Raji (cell line): ENCODE data around the gene CCDC40.

Source experiments
- POLR2A ChIP-seq: IDR thresholded peaks from 2 replicates; pipeline ENCODE4 v1.6.1; 2011; ENCODE audit warnings: low read depth, low read length, control low read depth; ENCODE audit not compliant: insufficient read depth

Gene CCDC40

DNA sequence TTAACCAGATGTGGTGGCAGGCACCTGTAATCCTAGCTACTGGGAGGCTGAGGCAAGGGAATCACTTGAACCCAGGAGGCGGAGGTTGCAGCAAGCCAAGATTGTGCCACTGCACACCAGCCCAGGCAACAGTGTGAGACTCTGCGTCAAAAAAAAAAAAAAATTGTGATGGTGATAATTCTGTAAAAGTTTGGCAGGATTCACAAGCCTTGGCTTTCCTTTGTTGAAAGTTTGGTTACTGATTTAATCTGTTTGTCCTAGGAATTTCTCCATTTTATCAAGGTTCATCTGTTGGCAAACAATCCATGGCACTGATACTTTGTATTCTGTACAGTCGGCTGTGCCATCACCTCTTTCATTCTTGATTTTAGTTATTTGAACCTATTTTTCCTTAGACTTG is 94.5 kb downstream of the CCDC40 start:
- TF ChIP-seq POLR2A = no peak

DNA sequence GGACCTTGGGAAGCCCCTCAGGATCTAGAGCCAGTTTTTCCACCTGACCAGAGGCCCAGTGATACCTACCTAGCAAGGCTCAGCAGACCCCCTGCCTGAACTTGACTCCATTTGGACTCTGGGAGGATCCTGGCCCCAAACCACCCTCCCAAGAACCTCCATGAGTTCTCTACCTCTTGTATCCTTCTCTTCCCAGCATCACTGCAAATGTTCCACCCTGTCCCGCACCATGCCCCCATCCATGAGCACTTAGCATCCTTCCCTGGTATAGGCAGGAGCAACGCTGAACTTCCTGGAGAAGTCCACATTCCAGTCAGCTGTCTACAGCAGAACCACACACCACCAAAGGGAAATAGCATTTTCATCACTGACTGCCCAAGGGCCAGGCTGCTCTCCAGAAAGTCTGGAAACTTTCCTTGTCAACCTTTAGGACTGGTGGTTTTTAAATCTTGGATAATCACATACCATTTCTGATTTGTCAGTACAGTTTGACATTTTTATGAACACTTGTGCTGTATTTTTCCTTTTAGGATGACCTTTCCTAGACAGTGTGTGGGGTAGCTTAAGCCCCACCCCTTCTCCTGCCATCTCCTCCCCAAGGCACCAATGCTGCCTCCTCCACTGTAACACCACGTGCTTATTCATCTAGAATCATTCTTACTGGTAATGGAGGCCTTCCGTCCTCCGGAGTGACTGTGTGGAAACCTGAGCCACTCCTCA is 96.6 kb downstream of the CCDC40 start:
- no peak for TF ChIP-seq POLR2A

DNA sequence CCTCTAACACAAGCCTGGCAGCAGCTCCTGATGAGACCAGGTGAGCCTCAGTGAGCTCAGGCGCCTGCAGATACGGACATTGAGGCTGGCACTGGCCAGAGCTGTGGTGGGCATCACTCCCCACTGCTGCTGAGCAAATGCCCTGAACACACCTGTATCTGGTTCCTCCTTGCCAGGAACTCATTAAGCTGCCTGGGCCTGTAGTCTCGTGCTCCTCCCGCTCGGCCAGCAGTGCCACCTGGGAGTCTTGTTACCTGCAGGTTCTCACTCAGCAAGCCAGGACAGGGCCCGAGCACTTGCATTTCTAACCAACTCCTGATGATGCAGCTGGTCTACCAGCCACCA is 97.2 kb downstream of the CCDC40 start:
- TF ChIP-seq POLR2A = no peak

DNA sequence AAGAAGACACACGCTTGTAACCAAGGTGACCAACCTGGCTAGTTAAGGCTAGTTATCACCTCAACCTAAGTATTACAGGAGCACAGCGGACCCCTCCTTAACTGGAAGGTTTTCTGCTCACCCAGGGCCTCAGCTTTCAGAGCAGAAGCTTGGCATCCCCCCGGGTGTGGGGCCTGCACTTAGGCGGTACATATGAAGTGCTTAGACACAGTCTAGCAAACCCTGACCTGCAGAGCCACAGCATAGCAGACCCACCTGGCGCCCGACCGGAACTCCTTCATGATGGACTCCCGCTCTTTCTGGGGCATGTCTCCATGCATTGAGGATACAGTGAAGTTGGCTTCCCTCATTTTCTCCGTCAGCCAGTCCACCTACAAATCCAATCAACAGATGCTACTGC is 100.7 kb downstream of the CCDC40 start:
- TF ChIP-seq POLR2A = no peak

DNA sequence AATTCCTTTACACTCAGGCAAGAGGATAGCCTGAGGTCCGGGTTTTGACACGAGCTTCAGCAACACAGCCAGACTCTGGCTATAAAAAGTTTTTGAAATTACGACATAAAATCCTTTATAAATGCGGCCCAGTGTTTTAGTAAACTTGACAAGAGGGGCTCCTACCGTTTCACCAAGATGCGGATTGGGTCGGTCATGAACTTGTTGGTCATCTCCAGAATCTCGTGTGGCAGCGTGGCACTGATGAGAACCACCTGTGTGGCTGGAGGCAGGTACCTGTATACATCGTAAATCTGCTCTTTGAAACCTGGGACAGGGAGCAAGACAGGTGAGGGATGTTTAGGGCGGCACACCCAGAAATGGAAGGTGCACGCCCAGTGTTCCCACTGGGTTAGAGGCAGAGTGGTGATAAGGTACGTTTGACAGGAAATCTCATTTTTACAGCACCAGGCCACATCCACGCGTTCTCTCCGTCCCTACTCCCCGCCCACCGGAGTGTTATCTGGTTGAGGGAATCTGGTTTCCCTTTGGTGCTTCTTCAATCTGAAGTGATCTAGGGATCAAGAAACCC is 102.5 kb downstream of the CCDC40 start:
- no peak for TF ChIP-seq POLR2A

DNA sequence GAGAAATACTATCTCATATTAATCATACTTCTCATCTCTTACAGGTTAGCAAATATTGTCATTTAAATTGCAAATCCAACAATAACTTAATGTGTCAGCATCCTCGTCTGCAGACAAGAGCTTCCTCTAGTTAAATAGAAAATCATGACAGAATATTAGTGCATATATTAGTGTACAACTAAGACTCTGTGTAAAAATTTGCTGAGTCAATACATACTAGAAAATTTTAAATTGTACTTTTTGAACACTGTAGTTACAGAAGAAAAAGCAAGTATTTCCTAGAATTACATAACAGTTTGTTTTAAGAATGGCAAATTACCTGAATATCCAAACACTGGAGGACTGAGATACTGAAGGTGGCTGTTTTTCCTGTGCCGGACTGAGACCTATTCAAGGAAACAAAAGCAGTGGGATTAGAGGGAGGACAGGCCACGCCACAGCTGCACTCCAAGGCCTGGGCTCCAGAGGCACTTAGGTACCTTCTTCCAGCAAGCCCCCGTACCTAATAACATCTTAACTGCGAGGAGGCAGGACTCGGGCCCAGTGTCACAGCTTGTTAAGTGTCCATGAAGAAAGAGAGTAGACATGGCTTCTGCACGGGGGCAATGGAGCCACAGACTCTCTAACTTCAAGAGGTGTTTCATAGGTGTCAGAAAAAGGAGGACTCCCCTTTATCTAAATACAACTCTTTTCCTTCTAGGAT is 105.2 kb downstream of the CCDC40 start:
- no peak for TF ChIP-seq POLR2A

DNA sequence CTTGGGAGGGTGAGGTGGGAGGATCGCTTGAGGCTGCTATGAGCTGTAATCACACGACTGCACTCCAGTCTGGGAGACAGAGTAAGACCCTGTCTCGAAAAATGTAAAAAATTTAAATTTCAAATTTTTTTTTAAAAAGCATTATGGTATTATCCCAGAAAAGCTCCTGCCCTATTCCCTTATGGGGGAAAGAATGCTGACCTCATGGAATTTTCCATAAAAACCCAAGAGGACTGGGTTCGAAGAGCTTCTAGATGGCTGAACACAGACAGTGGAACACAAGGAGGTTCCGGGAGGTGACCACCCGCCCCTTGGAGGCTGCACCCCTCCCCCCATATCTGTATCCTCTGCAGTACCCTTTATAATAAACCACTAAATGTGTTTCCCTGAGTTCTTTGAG is 106.5 kb downstream of the CCDC40 start:
- TF ChIP-seq POLR2A = no peak

DNA sequence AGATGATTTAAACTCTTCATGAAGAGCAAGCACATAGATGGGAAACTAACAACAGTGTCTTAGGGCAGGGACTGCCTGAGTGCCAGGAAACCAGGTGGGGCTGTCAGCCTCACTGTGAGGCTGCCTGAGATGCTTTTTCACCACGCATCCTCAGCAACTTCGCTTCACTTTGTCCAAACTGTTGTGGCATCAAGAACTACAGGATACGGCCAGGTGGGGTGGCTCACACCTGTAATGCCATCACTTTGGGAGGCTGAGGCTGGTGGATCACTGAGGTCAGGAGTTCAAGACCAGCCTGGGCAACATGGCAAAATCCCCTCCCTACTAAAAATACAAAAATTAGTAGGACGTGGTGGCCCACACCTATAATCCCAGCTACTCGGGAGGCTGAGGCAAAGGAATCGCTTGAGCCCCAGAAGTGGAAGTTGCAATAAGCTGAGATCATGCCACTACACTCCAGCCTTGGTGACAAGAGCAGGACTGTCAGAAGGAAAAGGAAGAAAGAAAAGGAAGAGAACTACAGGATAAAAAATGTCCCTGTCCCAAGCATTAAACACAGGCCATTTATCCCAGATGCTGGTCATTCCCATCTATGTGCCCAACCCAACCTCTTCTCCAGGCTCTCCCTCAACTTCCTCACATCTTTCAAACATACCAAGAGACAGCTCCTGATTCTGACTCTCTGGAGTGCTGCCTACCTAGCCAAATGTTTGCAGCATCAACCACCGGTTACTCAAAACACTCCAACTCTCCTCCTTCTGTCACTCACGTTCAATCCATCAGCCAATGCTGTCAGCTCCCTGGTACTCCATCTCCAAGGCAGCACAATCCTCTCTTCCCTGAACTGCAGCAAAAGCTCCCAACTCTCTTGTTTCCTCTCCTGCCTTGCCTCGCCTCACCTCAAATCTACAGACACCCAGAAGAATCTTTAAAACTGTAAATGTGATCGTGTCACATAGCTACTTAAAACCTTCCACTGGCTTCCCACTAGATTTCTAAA is 108.9 kb downstream of the CCDC40 start:
- TF ChIP-seq POLR2A = no peak

DNA sequence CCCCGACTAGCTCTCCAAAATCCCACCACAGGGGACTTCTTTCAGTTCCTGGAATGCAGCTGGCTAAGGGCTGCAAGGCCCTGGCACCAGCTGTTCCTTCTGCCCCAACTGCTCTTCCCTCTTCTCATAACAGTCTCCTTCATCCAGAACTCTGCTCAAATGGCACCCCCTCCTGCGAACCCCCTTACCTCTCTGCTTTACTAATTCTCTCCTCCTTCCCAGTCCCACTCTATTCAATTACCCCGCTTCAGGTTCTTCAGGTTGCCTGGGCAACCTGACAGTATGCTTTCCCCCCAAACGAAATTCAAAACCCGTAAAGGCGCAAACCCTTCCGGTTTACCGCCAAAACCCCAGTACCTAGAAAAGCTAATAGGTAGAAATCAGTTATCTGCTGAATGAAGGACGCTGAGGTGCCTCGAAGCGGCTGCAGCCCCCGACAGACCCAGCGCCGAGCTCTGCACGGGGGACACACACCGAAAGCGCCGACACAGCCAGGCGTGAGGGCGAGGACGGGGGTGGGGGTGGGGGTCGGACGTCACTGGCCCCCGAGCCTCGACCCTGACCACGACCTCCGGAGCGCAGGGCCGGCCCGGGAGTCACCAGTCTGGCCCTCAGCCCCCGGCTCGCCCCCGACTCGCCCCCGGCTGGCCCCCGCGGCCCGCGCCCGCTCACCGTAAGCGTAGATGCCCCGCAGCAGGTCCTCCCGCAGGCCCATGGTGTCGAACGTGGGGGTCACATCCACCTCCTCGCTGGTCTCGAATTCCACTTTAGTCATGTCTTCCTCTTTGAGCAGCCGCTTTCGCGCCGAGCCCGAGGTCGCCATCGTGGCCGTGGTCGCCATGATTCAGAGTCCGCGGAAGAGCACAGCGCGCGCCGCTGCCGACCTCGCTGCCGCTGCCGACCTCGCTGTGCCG is 109.9 kb downstream of the CCDC40 start:
- TF ChIP-seq POLR2A = no peak

DNA sequence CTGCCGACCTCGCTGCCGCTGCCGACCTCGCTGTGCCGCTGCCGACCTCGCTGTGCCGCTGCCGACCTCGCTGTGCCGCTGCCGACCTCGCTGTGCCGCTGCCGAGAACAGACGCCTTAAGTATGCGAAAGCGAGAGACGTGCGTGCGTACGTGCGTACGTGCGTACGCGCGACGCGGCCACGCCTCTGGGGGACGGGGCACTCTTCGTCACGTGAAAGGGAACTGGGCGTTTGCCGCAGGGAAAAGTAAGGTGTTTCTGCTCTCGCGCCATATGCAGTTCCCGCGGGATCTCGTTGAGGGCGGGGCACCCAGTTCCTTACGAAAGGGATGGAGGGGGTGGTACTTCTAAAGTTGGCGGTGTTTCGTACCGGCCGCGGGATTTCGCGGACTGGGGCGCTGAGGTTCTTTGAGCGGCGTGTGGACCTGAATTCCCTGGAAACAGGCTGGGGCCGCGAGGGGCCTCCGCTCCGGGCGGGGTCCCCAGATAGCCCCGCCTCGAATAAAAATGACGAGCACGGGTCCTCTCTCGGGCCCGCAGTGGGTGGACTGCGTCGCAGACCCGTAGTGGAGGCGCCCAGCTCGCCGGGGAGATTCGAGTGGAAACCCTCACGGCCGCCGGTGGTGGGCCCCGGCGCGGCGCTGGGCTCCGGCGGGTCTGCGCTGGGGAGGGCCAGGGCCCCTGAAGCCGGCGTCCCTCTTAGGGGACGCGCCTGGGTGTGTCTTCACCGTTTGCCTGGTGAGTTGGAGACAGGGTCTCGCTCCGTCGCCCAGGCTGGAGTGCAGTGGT is 110.8 kb downstream of the CCDC40 start, which contains the start of gene EIF4A3:
Gene EIF4A3, minus strand, starts transcription at position 94 of the 788 bp plus-strand sequence. CDS start 167 bp downstream, outside the sequence.
- peak; percentile 96 for TF ChIP-seq POLR2A
